H1 (cell line): ENCODE measurements around the gene MYRF. TPM values are rescaled to one million over a fixed set of nuclear protein-coding genes. Genes with fewer than 3 reads are reported as not detected.

Experiments used
- CTCF ChIA-PET: fragments of 300-600 bp; sonication (Branson Sonifier 250); formaldehyde crosslinking; loops from one replicate; lab custom pipeline; 2021; ENCODE audit not compliant: partially characterized antibody; lab: Charles Lee
- POLR2A ChIA-PET: fragments of 300-600 bp; sonication (Branson Sonifier 250); formaldehyde crosslinking; loops from one replicate; lab custom pipeline; 2021; ENCODE audit warnings: inconsistent platforms; ENCODE audit not compliant: partially characterized antibody; lab: Charles Lee
- DNase-seq, 2 experiments: peaks; one replicate each; pipeline versions ENCODE4 v3.0.0 to v3.0.0-alpha.2; 2010 to 2022; ENCODE audit warnings: low spot score in 2 of 2, low read depth in 1 of 2, mixed read lengths in 1 of 2
- FAIRE-seq: peaks from 2 replicates; lab custom pipeline; 2011; peaks lifted over from hg19 to GRCh38; lab: Jason Lieb, UNC
- H2AFZ ChIP-seq: 2 replicates; pipeline ENCODE4 v1.8.1; 2012; ENCODE audit warnings: low read length, inconsistent platforms
- H2AK5ac ChIP-seq: 2 replicates; pipeline ENCODE4 v1.6.1; 2013; ENCODE audit warnings: low read depth, low read length
- H2BK120ac ChIP-seq: replicated peaks from 2 replicates; pipeline ENCODE3; 2013; ENCODE audit warnings: low read depth, low read length, inconsistent platforms
- H2BK12ac ChIP-seq: 2 replicates; pipeline ENCODE4 v1.6.1; 2013; ENCODE audit warnings: low read depth, low read length
- H2BK15ac ChIP-seq: 2 replicates; pipeline ENCODE4 v1.6.1; 2013; ENCODE audit warnings: low read length
- H2BK20ac ChIP-seq: 2 replicates; pipeline ENCODE4 v1.6.1; 2013; ENCODE audit warnings: low read length
- H2BK5ac ChIP-seq: 2 replicates; pipeline ENCODE4 v1.6.1; 2013; ENCODE audit warnings: low read depth, low read length
- H3K14ac ChIP-seq: 2 replicates; pipeline ENCODE4 v1.6.1; 2013; ENCODE audit warnings: inconsistent platforms; ENCODE audit not compliant: insufficient read length
- H3K18ac ChIP-seq: 2 replicates; pipeline ENCODE4 v1.6.1; 2013; ENCODE audit warnings: low read length; ENCODE audit errors: extremely low read depth
- H3K23ac ChIP-seq: 2 replicates; pipeline ENCODE4 v1.6.1; 2013; ENCODE audit warnings: inconsistent platforms; ENCODE audit not compliant: insufficient read length
- H3K23me2 ChIP-seq: 2 replicates; pipeline ENCODE4 v1.6.1; 2013; ENCODE audit warnings: low read depth, low read length
- H3K27ac ChIP-seq: 2 replicates; pipeline ENCODE4 v1.6.1; 2011; ENCODE audit warnings: low read depth, low read length, inconsistent platforms
- H3K27me3 ChIP-seq, 4 experiments: replicated peaks in 1 of 4; 1 replicate in 1 of 4; 2 replicates in 3 of 4; pipeline versions ENCODE4 v1.6.1 to v1.8.1; 2011 to 2013; ENCODE audit warnings: low read length in 3 of 4, mild to moderate bottlenecking in 3 of 4, inconsistent platforms in 2 of 4, mixed read lengths in 2 of 4, moderate library complexity in 1 of 4; ENCODE audit not compliant: control insufficient read depth in 3 of 4, insufficient read depth in 3 of 4; ENCODE audit errors: extremely low read depth in 1 of 4
- H3K36me3 ChIP-seq, 4 experiments: 2 replicates each; pipeline versions ENCODE4 v1.6.1 to v1.8.1; 2011 to 2013; ENCODE audit warnings: mild to moderate bottlenecking in 4 of 4, low read length in 3 of 4, moderate library complexity in 2 of 4, control low read depth in 1 of 4, inconsistent platforms in 1 of 4; ENCODE audit not compliant: insufficient read depth in 4 of 4, control insufficient read depth in 2 of 4
- H3K4ac ChIP-seq: replicated peaks from 2 replicates; pipeline ENCODE3; 2013; ENCODE audit warnings: low read length, low read depth, mixed read lengths, inconsistent platforms; ENCODE audit not compliant: insufficient read length
- H3K4me1 ChIP-seq, 4 experiments: replicated peaks in 1 of 4; 1 replicate in 1 of 4; 2 replicates in 3 of 4; pipeline versions ENCODE4 v1.6.1 to v1.8.1; 2011 to 2013; ENCODE audit warnings: low read length in 3 of 4, inconsistent platforms in 2 of 4, mixed read lengths in 1 of 4; ENCODE audit not compliant: insufficient read depth in 4 of 4, control insufficient read depth in 3 of 4
- H3K4me2 ChIP-seq, 2 experiments: 2 replicates each; pipeline versions ENCODE4 v1.6.1 to v1.8.1; 2011 to 2013; ENCODE audit warnings: low read depth in 2 of 2, low read length in 2 of 2, control low read depth in 1 of 2, inconsistent platforms in 1 of 2, mild to moderate bottlenecking in 1 of 2; ENCODE audit not compliant: insufficient read depth in 1 of 2
- H3K4me3 ChIP-seq, 4 experiments: fragments of 200-600, 300-600 bp in 1 of 4; sonication (generic), shearing (Covaris generic), sonication (Bioruptor Twin) in 1 of 4; 2 replicates each; pipeline versions ENCODE4 v1.5.1 to v1.8.1; 2011 to 2016; ENCODE audit warnings: low read length in 4 of 4, low read depth in 3 of 4, control low read depth in 2 of 4, inconsistent platforms in 2 of 4, mild to moderate bottlenecking in 2 of 4, mixed read lengths in 1 of 4, moderate library complexity in 1 of 4; ENCODE audit not compliant: insufficient read depth in 2 of 4; ENCODE audit errors: extremely low read depth in 1 of 4
- H3K56ac ChIP-seq: replicated peaks from 2 replicates; pipeline ENCODE3; 2013; ENCODE audit warnings: low read depth, mild to moderate bottlenecking, mixed read lengths, low read length, inconsistent platforms; ENCODE audit not compliant: insufficient read length
- H3K79me1 ChIP-seq: 2 replicates; pipeline ENCODE4 v1.6.1; 2013; ENCODE audit warnings: low read depth, low read length, control low read depth
- H3K79me2 ChIP-seq, 2 experiments: 2 replicates each; pipeline versions ENCODE4 v1.6.1 to v1.8.1; 2012 to 2013; ENCODE audit warnings: low read length in 2 of 2, mild to moderate bottlenecking in 2 of 2, inconsistent platforms in 1 of 2; ENCODE audit not compliant: insufficient read depth in 2 of 2, control insufficient read depth in 1 of 2
- H3K9ac ChIP-seq, 4 experiments: replicated peaks in 1 of 4; 1 replicate in 1 of 4; 2 replicates in 3 of 4; pipeline versions ENCODE4 v1.6.1 to v1.8.1; 2011 to 2013; ENCODE audit warnings: low read depth in 3 of 4, low read length in 3 of 4, control low read depth in 2 of 4, mild to moderate bottlenecking in 2 of 4, moderate library complexity in 2 of 4, inconsistent platforms in 1 of 4; ENCODE audit errors: extremely low read depth in 1 of 4
- H3K9me3 ChIP-seq, 2 experiments: 2 replicates each; pipeline versions ENCODE4 v1.6.1 to v1.8.1; 2012 to 2013; ENCODE audit warnings: mild to moderate bottlenecking in 2 of 2, moderate library complexity in 2 of 2, control low read depth in 1 of 2, inconsistent platforms in 1 of 2, low read depth in 1 of 2, low read length in 1 of 2, mixed read lengths in 1 of 2; ENCODE audit not compliant: insufficient read depth in 2 of 2
- H4K20me1 ChIP-seq, 2 experiments: replicated peaks in 1 of 2; 2 replicates each; pipeline versions ENCODE3 to v1.8.1; 2011 to 2013; ENCODE audit warnings: inconsistent platforms in 2 of 2, low read length in 2 of 2, mild to moderate bottlenecking in 1 of 2; ENCODE audit not compliant: insufficient read depth in 2 of 2, control insufficient read depth in 1 of 2
- H4K5ac ChIP-seq: 2 replicates; pipeline ENCODE4 v1.6.1; 2013; ENCODE audit warnings: low read length, low read depth, mixed read lengths, inconsistent platforms; ENCODE audit not compliant: insufficient read length
- H4K8ac ChIP-seq: 2 replicates; pipeline ENCODE4 v1.8.0; 2013; ENCODE audit warnings: mild to moderate bottlenecking, moderate library complexity, low read length, inconsistent platforms; ENCODE audit not compliant: insufficient read depth; ENCODE audit errors: extremely low read depth
- H4K91ac ChIP-seq: replicated peaks from 2 replicates; pipeline ENCODE3; 2013; ENCODE audit warnings: low read length, mixed read lengths, inconsistent platforms; ENCODE audit not compliant: insufficient read length
- CTBP2 ChIP-seq: IDR thresholded peaks from 2 replicates; pipeline ENCODE4 v1.7.0; 2011; ENCODE audit warnings: borderline replicate concordance, mild to moderate bottlenecking, moderate library complexity, mixed read lengths, low read length; ENCODE audit not compliant: insufficient read depth, insufficient read length
- GABPA ChIP-seq: IDR thresholded peaks from 2 replicates; pipeline ENCODE4 v1.6.1; 2011; ENCODE audit warnings: mild to moderate bottlenecking, low read length, moderate library complexity, borderline replicate concordance; ENCODE audit not compliant: insufficient read depth
- GTF2F1 ChIP-seq: IDR thresholded peaks from 2 replicates; pipeline ENCODE4 v1.6.1; 2012; ENCODE audit warnings: low read depth, low read length, improper control_type of control experiment, borderline replicate concordance
- HDAC6 ChIP-seq: IDR thresholded peaks from one replicate; pipeline ENCODE4 v1.7.1; 2012; ENCODE audit warnings: low read depth, mild to moderate bottlenecking, inconsistent platforms, low read length, moderate library complexity
- KDM4A ChIP-seq: IDR thresholded peaks from one replicate; pipeline ENCODE4 v1.7.1; 2012; ENCODE audit warnings: low read depth, mild to moderate bottlenecking, moderate library complexity, low read length, inconsistent platforms; ENCODE audit not compliant: severe bottlenecking
- PHF8 ChIP-seq: fragments of 200-600 bp; sonication (generic); conservative IDR thresholded peaks from 2 replicates; pipeline ENCODE4 v1.7.1; 2012; ENCODE audit warnings: low read depth, mild to moderate bottlenecking, inconsistent platforms, low read length, moderate library complexity
- RAD21 ChIP-seq, 2 experiments: IDR thresholded peaks in 1 of 2; conservative IDR thresholded peaks in 1 of 2; 2 replicates each; pipeline ENCODE4 v1.6.1; 2011; ENCODE audit warnings: low read depth in 2 of 2, low read length in 2 of 2, improper control_type of control experiment in 1 of 2, inconsistent platforms in 1 of 2, mild to moderate bottlenecking in 1 of 2, moderate library complexity in 1 of 2
- RNF2 ChIP-seq: fragments of 200-900, 300-1000 bp; sonication (generic); IDR thresholded peaks from 2 replicates; pipeline ENCODE4 v1.7.1; 2016; ENCODE audit warnings: borderline replicate concordance, low read depth, mild to moderate bottlenecking, antibody characterized with exemption, low read length; ENCODE audit not compliant: poor library complexity, severe bottlenecking; ENCODE audit errors: missing control alignments
- SIRT6 ChIP-seq: IDR thresholded peaks from one replicate; pipeline ENCODE4 v1.7.1; 2012; ENCODE audit warnings: low read length, inconsistent platforms
- SP2 ChIP-seq: IDR thresholded peaks from 2 replicates; pipeline ENCODE4 v1.6.1; 2012; ENCODE audit warnings: mild to moderate bottlenecking, low read length, inconsistent platforms
- WGBS, 2 experiments: shearing (Covaris generic) in 1 of 2; methylation state at CpG; one replicate each; pipeline versions ENCODE4 v1.1.6 to v1.1.7; 2013 to 2015; ENCODE audit warnings: low lambda C conversion rate in 2 of 2, mixed read lengths in 2 of 2, inconsistent platforms in 1 of 2, low coverage in 1 of 2, missing lambda C conversion rate in 1 of 2; ENCODE audit not compliant: insufficient replicate concordance in 2 of 2, insufficient coverage in 1 of 2, insufficient read length in 1 of 2; ENCODE audit errors: extremely low coverage in 1 of 2, missing lambda C conversion rate in 1 of 2; 5-methylcytosine and 5-hydroxymethylcytosine counted together
- polyA plus RNA-seq, 7 experiments: library from polyadenylated mRNA; depleted of rRNA in 3 of 7; stranded (reverse) in 5 of 7; unstranded in 2 of 7; fragments of >200 nt in 5 of 7; fragments of 200-250 nt in 2 of 7; gene quantifications; 1 replicate in 5 of 7; 2 replicates in 1 of 7; 4 replicates in 1 of 7; pipeline versions ENCODE4 v1.2.1 to v1.2.3, GENCODE V29; 2011 to 2013; ENCODE audit warnings: missing spikeins in 2 of 7, mixed read lengths in 2 of 7
- total RNA-seq: library from RNA; stranded (reverse); fragmentation: NEBNext Ultra II Directional; extraction: Animal tissue kit (Norgen Biotek cat#: 25700); gene quantifications from 2 replicates; pipeline ENCODE4 v1.2.1, GENCODE V29; 2021

MYRF gene
- total and polyA plus RNA-seq, 2 of the 8 experiments (the other 6 are each of a cell fraction or from before 2014, with no cell fraction given): 6.0 to 6.1 TPM

- FAIRE-seq: no peak
- H4K20me1 ChIP-seq: peaks cover 4 to 9% of the 10 kb centered on the region in 2 experiments
- no peak overlapping the region for H2AFZ ChIP-seq
- H2AK5ac ChIP-seq: no peak overlapping the region
- H3K9ac ChIP-seq: no peak overlapping the region
- no peak overlapping the region for H2BK5ac ChIP-seq
- no peak overlapping the region for H3K4me3 ChIP-seq
- ChIA-PET CTCF (interaction anchor here (1.3 to 10.1 kb wide), 4 partner anchors 12 to 279 kb away, joined by 3 to 118 read pairs (median 5); partner anchors contain the start of gene FADS1), POLR2A (interaction anchor here (1.2 to 20.9 kb wide), 3 partner anchors 10 to 127 kb away, joined by 3 to 354 read pairs (median 64); partner anchors contain the start of genes FADS1, FEN1 and TMEM258)
- H3K4me2 ChIP-seq: no peak overlapping the region
- H3K79me2 ChIP-seq: peaks cover 0 to 3% of the 10 kb centered on the region in 2 experiments; a peak in 2 of 4 replicates
- no peak overlapping the region for H4K5ac ChIP-seq
- no peak overlapping the region for H3K14ac ChIP-seq
- WGBS, 2 experiments: 91% methylated on average over 6 of the region's 6 CpGs; no CpG with 5 or more reads in 1 of the 2 experiments
- peak overlapping the region; percentile 16; the same call in 1 of the 2 replicates for H4K8ac ChIP-seq
- no peak overlapping the region for H2BK20ac ChIP-seq
- H2BK12ac ChIP-seq: no peak overlapping the region
- H4K91ac ChIP-seq: no peak overlapping the region
- no peak overlapping the region for H3K27ac ChIP-seq
- H3K56ac ChIP-seq: no peak overlapping the region
- H3K9me3 ChIP-seq: no peaks in the 10 kb centered on the region
- H3K23me2 ChIP-seq: no peaks in the 10 kb centered on the region
- no peaks in the 10 kb centered on the region for H3K27me3 ChIP-seq
- H3K18ac ChIP-seq: no peak overlapping the region
- no peak overlapping the region for H3K23ac ChIP-seq
- H3K4ac ChIP-seq: no peak overlapping the region
- H3K79me1 ChIP-seq: no peaks in the 10 kb centered on the region; the same call in 1 of the 2 replicates
- no peaks in the 10 kb centered on the region for H3K4me1 ChIP-seq
- peaks cover 33 to 82% (median 56%) of the 10 kb centered on the region in 4 experiments for H3K36me3 ChIP-seq
- H2BK120ac ChIP-seq: no peak overlapping the region
- no peak for DNase-seq
- no peak overlapping the region for H2BK15ac ChIP-seq
- TF ChIP-seq CTBP2 (no peak), RNF2 (no peak), SP2 (no peak), PHF8 (no peak), HDAC6 (no peak), GABPA (no peak), SIRT6 (no peak), KDM4A (no peak), RAD21 (IDR thresholded peaks at IDR 0.05 in 1 of 2, conservative IDR thresholded peaks at IDR 0.05 in 1 of 2; ENCODE audit: low read depth in 2 of 2, low read length in 2 of 2) (no peak), GTF2F1 (no peak)
These were observed 50.2 kb downstream of the MYRF start for GRCh38 chr11:61802605-61803004.
